ENCODE data around the gene GRWD1. TPM values are rescaled to one million over a fixed set of nuclear protein-coding genes. Genes with fewer than 3 reads are reported as not detected.

GRWD1 gene
- total RNA-seq, 1 donor from 2014 or later: 17.5 TPM

- DNase-seq (ENCODE audit: low spot score): peak; percentile 92
- intact Hi-C loops (cut with DNase I): loop anchor here (2.0 kb wide), 1 partner anchor 95 kb away; no protein-coding TSS in a partner anchor
Measured at GRCh38 chr19:48489608-48490216, 43.9 kb downstream of the GRWD1 start.

GRCh38 chr19:48490981-48491792 lies 45.4 kb downstream of the GRWD1 start:
- intact Hi-C loops (cut with DNase I): no loop called here
- no peak for DNase-seq (ENCODE audit: low spot score)

- DNase-seq (ENCODE audit: low spot score): no peak
- intact Hi-C loops (cut with DNase I): no loop called here
Measured at GRCh38 chr19:48491793-48492123, 46.0 kb downstream of the GRWD1 start.

- intact Hi-C loops (cut with DNase I): no loop called here
- peak; percentile 97 for DNase-seq (ENCODE audit: low spot score)
Measured at GRCh38 chr19:48492925-48493717, 47.3 kb downstream of the GRWD1 start.

- DNase-seq (ENCODE audit: low spot score): no peak
- intact Hi-C loops (cut with DNase I): no loop called here
Measured at GRCh38 chr19:48493718-48494401, 48.1 kb downstream of the GRWD1 start.

GRCh38 chr19:48495396-48495795 lies 49.6 kb downstream of the GRWD1 start:
- DNase-seq (ENCODE audit: low spot score): no peak
- intact Hi-C loops (cut with DNase I): no loop called here

GRCh38 chr19:48496959-48497727 lies 51.4 kb downstream of the GRWD1 start:
- intact Hi-C loops (cut with DNase I): no loop called here
- DNase-seq (ENCODE audit: low spot score): no peak

- DNase-seq (ENCODE audit: low spot score): no peak
- intact Hi-C loops (cut with DNase I): no loop called here
Measured at GRCh38 chr19:48497728-48498594, 52.2 kb downstream of the GRWD1 start.

- intact Hi-C loops (cut with DNase I): no loop called here
- DNase-seq (ENCODE audit: low spot score): no peak
Measured at GRCh38 chr19:48498595-48499311, 53.0 kb downstream of the GRWD1 start.

- intact Hi-C loops (cut with DNase I): no loop called here
- DNase-seq (ENCODE audit: low spot score): no peak
Measured at GRCh38 chr19:48499316-48500090, 53.7 kb downstream of the GRWD1 start.

GRCh38 chr19:48500830-48501493 lies 55.2 kb downstream of the GRWD1 start:
- intact Hi-C loops (cut with DNase I): no loop called here
- no peak for DNase-seq (ENCODE audit: low spot score)

- intact Hi-C loops (cut with DNase I): no loop called here
- DNase-seq (ENCODE audit: low spot score): no peak
Measured at GRCh38 chr19:48501494-48502349, 55.9 kb downstream of the GRWD1 start.

GRCh38 chr19:48502350-48503018 lies 56.7 kb downstream of the GRWD1 start:
- intact Hi-C loops (cut with DNase I): no loop called here
- no peak for DNase-seq (ENCODE audit: low spot score)

- intact Hi-C loops (cut with DNase I): loop anchor here (5.0 kb wide), 1 partner anchor 81 kb away; no protein-coding TSS in a partner anchor
- DNase-seq (ENCODE audit: low spot score): no peak
Measured at GRCh38 chr19:48506138-48506733, 60.5 kb downstream of the GRWD1 start.

Measured in cardiac septum (tissue), 1 donor.